Right lobe of liver (tissue), 6 donors: ENCODE results near the gene SMARCA2. TPM values are rescaled to one million over a fixed set of nuclear protein-coding genes. Genes with fewer than 3 reads are reported as not detected.

Experiments used
- ATAC-seq, 4 donors: fragments of 200-7000 bp; cut with Tn5 transposase; one replicate each; pipeline ENCODE4 v1.9.1; 2020; ENCODE audit warnings: mild to moderate bottlenecking in 4 of 4, moderate library complexity in 4 of 4
- DNase-seq, 3 donors: peaks; one replicate each; pipeline ENCODE4 v3.0.0-alpha.2; 2020
- H3K27ac ChIP-seq, 3 donors: fragments of 200-600 bp; one replicate each; pipeline ENCODE4 v1.8.0; 2022
- H3K27me3 ChIP-seq, 2 donors: fragments of 200-600 bp; one replicate each; pipeline ENCODE4 v1.8.0; 2022
- H3K36me3 ChIP-seq, 4 donors: fragments of 200-600 bp; sonication (generic) in 1 of 4; one replicate each; pipeline versions ENCODE4 v1.5.1 to v1.8.0; 2017 to 2022; ENCODE audit warnings: control low read depth in 1 of 4
- H3K4me1 ChIP-seq, 4 donors: fragments of 200-600 bp; sonication (generic) in 1 of 4; one replicate each; pipeline versions ENCODE4 v1.5.1 to v1.8.0; 2017 to 2022; ENCODE audit warnings: control low read depth in 1 of 4
- H3K4me3 ChIP-seq, 3 donors: fragments of 200-600 bp; one replicate each; pipeline ENCODE4 v1.8.0; 2022
- H3K9me3 ChIP-seq, 4 donors: fragments of 200-600 bp; sonication (generic) in 1 of 4; one replicate each; pipeline versions ENCODE4 v1.5.1 to v1.8.0; 2017 to 2022; ENCODE audit warnings: control low read depth in 1 of 4
- CTCF ChIP-seq, 4 donors: fragments of 200-600 bp in 3 of 4; fragments of 450-650 bp in 1 of 4; IDR thresholded peaks; one replicate each; pipeline versions ENCODE4 v1.5.1 to v1.8.0; 2016 to 2022; ENCODE audit warnings: antibody characterized with exemption in 4 of 4, mild to moderate bottlenecking in 2 of 4
- POLR2A ChIP-seq: fragments of 450-650 bp; IDR thresholded peaks from one replicate; pipeline ENCODE4 v1.6.1; 2017; ENCODE audit warnings: antibody characterized with exemption, mild to moderate bottlenecking
- WGBS: methylation state at CpG from one replicate; pipeline ENCODE4 v1.1.6; 2018; ENCODE audit warnings: low coverage, low lambda C conversion rate; ENCODE audit not compliant: insufficient coverage; ENCODE audit errors: missing lambda C conversion rate; 5-methylcytosine and 5-hydroxymethylcytosine counted together
- intact Hi-C, 2 donors: fragments of 100-400 bp; cut with DNase I; formaldehyde crosslinking; loops; one replicate each; pipeline versions ENCODE4 v1.11.2 to v1.14.1; 2022
- total RNA-seq, 6 experiments: library from RNA; depleted of rRNA in 2 of 6; stranded (reverse); fragments of >200 nt in 2 of 6; fragmentation: NEBNext Ultra II Directional in 3 of 6; extraction: Animal tissue kit (Norgen Biotek cat#: 25700) in 3 of 6; gene quantifications; one replicate each; pipeline versions ENCODE4 v1.1.0 to v1.2.4, GENCODE V29; 2016 to 2023
- donor health status: DM: no; HTN: yes; CAD: no.
- donor health status: DM: no; HTN: no; CAD: no.
- donor health status: DM: no; HTN: no; CAD: no.
- donor health status: DM: no; HTN: yes; CAD: no.
- donor health status: DM: no; HTN: yes; CAD: no.

The SMARCA2 gene
- total RNA-seq, 6 experiments from 2014 or later = 46.2 to 97.8 (median 62.4) TPM

- no peaks in the 10 kb centered on the region for H3K36me3 ChIP-seq
- WGBS = 82% methylated on average over 2 of the region's 2 CpGs
- H3K4me3 ChIP-seq = no peak overlapping the region
- no peak for DNase-seq
- H3K27me3 ChIP-seq = no peaks in the 10 kb centered on the region
- ATAC-seq = no peak
- no peaks in the 10 kb centered on the region for H3K4me1 ChIP-seq
- no peak overlapping the region for H3K27ac ChIP-seq
- intact Hi-C loops = no loop called here
- H3K9me3 ChIP-seq = no peaks in the 10 kb centered on the region
- no peak for TF ChIP-seq CTCF (IDR thresholded peaks at IDR 0.05)
- TF ChIP-seq POLR2A = no peak
Observed at GRCh38 chr9:2008372-2008771, 6.8 kb upstream of the SMARCA2 start.

- ATAC-seq (no peak), DNase-seq (no peak)
- H3K4me1 ChIP-seq = no peaks in the 10 kb centered on the region
- 67% methylated on average over 4 of the region's 4 CpGs for whole genome bisulfite sequencing
- intact Hi-C loops = no loop called here
- no peaks in the 10 kb centered on the region for H3K27me3 ChIP-seq
- H3K9me3 ChIP-seq = no peaks in the 10 kb centered on the region
- H3K27ac ChIP-seq = no peak overlapping the region
- H3K36me3 ChIP-seq = no peaks in the 10 kb centered on the region
- H3K4me3 ChIP-seq = no peak overlapping the region
- TF ChIP-seq CTCF (IDR thresholded peaks at IDR 0.05) (no peak), POLR2A (no peak)
Observed at GRCh38 chr9:2012347-2012746, 2.8 kb upstream of the SMARCA2 start.

- no peak for DNase-seq
- no peaks in the 10 kb centered on the region for H3K27me3 ChIP-seq
- intact Hi-C loops = no loop called here
- H3K27ac ChIP-seq = peak overlapping the region; percentile 85 to 96 (median 89)
- no peak for TF ChIP-seq CTCF (IDR thresholded peaks at IDR 0.05)
- no peak for TF ChIP-seq POLR2A
- WGBS = 13% methylated on average over 13 of the region's 13 CpGs
- ATAC-seq = no peak
- peaks cover 0 to 7% (median 2%) of the 10 kb centered on the region in 4 donors for H3K4me1 ChIP-seq
- H3K9me3 ChIP-seq = no peaks in the 10 kb centered on the region
- H3K36me3 ChIP-seq = no peaks in the 10 kb centered on the region
- peak overlapping the region; percentile 81 to 85 (median 83) for H3K4me3 ChIP-seq
Observed at GRCh38 chr9:2013743-2014475, 1.2 kb upstream of the SMARCA2 start.

GRCh38 chr9:2015581-2016407 is 647 bp downstream of the SMARCA2 start:
- DNase-seq (peak; percentile 59 to 84 (median 79)), ATAC-seq (peak; percentile 6 to 50 (median 18))
- no peaks in the 10 kb centered on the region for H3K27me3 ChIP-seq
- peaks cover 0 to 20% (median 5%) of the 10 kb centered on the region in 4 donors for H3K4me1 ChIP-seq
- TF ChIP-seq CTCF (IDR thresholded peaks at IDR 0.05) = no peak
- TF ChIP-seq POLR2A = no peak
- H3K36me3 ChIP-seq = no peaks in the 10 kb centered on the region
- WGBS = 1% methylated on average over 44 of the region's 59 CpGs
- peak overlapping the region; percentile 96 to 99 (median 96) for H3K27ac ChIP-seq
- intact Hi-C loops = no loop called here
- no peaks in the 10 kb centered on the region for H3K9me3 ChIP-seq
- peak overlapping the region; percentile 81 to 85 (median 83) for H3K4me3 ChIP-seq
